Lower lobe of right lung (tissue), 2 donors: ENCODE measurements around the gene LMNTD2. TPM values are rescaled to one million over a fixed set of nuclear protein-coding genes. Genes with fewer than 3 reads are reported as not detected.
A peak's percentile ranks its signal among the peaks of the same experiment; 100 is the strongest.

ENCODE experiments used
- ATAC-seq, 2 donors: fragments of 200-7000 bp; cut with Tn5 transposase; one replicate each; pipeline ENCODE4 v1.9.1; 2020 to 2022; ENCODE audit warnings: mild to moderate bottlenecking in 2 of 2, moderate library complexity in 2 of 2
- DNase-seq: peaks from one replicate; pipeline ENCODE4 v3.0.0-alpha.2; 2020
- H3K27ac ChIP-seq: fragments of 200-600 bp; one replicate; pipeline ENCODE4 v1.8.0; 2022
- H3K27me3 ChIP-seq: fragments of 200-600 bp; one replicate; pipeline ENCODE4 v1.8.0; 2022; ENCODE audit warnings: low read depth
- H3K36me3 ChIP-seq: fragments of 200-600 bp; one replicate; pipeline ENCODE4 v1.8.0; 2022; ENCODE audit warnings: mild to moderate bottlenecking
- H3K4me1 ChIP-seq: fragments of 200-600 bp; one replicate; pipeline ENCODE4 v1.8.0; 2022
- H3K4me3 ChIP-seq: fragments of 200-600 bp; one replicate; pipeline ENCODE4 v1.8.0; 2022; ENCODE audit warnings: mild to moderate bottlenecking
- H3K9me3 ChIP-seq: fragments of 200-600 bp; one replicate; pipeline ENCODE4 v1.8.0; 2022
- intact Hi-C: fragments of 100-400 bp; cut with DNase I; formaldehyde crosslinking; loops from one replicate; pipeline ENCODE4 v1.11.0; 2022
- total RNA-seq: library from RNA; stranded (reverse); fragmentation: NEBNext Ultra II Directional; extraction: Animal tissue kit (Norgen Biotek cat#: 25700); gene quantifications from one replicate; pipeline ENCODE4 v1.2.1, GENCODE V29; 2021
- TF ChIP-seq, protein P1 (sequence below): fragments of 200-600 bp; IDR thresholded peaks from one replicate; pipeline ENCODE4 v1.8.0; 2022; ENCODE audit warnings: antibody characterized with exemption, mild to moderate bottlenecking
- donor health status: DM: no; HTN: yes; CAD: no; lungs with severe emphysema.

Gene LMNTD2
- total RNA-seq, 1 donor from 2014 or later, result 6.0 TPM

DNA sequence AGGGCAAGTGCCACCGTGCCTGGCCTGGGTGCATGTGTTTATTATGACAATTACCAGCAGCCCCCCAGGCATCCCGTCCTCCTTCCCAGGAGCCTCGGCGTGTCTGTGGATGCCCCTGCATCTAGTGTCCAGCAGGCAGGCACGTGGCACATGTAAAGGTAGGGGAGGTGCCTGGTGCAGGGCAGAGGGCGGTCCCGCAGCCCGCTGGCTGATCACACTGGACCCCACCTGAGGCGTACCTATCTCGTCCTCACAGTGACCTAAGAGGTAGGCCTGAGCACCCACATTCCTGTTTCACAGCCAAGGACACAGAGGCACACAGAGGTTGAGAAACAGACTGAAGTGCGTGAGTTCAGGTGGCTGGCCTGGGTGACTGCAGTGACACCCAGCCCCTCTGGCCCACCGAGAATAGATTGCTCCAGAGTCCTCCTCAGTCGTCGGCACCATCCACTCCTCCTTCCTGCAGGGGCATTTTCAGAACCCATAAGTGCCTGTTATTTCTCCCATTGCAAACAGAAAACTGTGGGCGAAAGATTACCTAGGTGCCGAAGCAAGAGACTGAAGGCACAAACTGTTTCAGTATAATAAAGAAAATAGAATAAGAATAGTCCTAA, 12.7 kb upstream of the LMNTD2 start:
- DNase-seq (no peak), ATAC-seq (no peak)
- Histone ChIP-seq H3K27me3 (no peaks in the 10 kb centered on the region), H3K9me3 (no peaks in the 10 kb centered on the region), H3K36me3 (no peaks in the 10 kb centered on the region), H3K4me3 (no peak overlapping the region), H3K4me1 (peaks cover 47% of the 10 kb centered on the region), H3K27ac (no peak overlapping the region)
- TF ChIP-seq, protein P1, sequence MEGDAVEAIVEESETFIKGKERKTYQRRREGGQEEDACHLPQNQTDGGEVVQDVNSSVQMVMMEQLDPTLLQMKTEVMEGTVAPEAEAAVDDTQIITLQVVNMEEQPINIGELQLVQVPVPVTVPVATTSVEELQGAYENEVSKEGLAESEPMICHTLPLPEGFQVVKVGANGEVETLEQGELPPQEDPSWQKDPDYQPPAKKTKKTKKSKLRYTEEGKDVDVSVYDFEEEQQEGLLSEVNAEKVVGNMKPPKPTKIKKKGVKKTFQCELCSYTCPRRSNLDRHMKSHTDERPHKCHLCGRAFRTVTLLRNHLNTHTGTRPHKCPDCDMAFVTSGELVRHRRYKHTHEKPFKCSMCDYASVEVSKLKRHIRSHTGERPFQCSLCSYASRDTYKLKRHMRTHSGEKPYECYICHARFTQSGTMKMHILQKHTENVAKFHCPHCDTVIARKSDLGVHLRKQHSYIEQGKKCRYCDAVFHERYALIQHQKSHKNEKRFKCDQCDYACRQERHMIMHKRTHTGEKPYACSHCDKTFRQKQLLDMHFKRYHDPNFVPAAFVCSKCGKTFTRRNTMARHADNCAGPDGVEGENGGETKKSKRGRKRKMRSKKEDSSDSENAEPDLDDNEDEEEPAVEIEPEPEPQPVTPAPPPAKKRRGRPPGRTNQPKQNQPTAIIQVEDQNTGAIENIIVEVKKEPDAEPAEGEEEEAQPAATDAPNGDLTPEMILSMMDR, result no peak
- intact Hi-C loops, result no loop called here

DNA sequence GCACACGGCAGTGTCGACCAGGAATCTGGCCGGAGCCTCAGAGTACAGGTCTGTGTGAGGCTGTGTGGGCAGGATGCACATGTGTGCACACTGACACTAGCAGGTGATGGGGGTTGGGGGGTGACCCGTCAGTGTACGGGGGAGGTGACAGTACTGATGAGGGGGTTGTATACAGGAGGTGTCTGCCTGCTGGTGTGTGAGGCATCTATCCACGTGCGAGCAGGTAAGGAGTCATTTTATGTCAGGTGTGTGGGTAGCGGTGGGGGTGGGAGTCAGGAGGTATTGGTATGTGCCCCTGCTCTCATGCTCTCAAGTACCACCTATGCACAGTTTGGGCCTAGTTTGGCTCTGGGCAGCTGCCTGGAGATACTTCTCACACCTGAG, 11.3 kb upstream of the LMNTD2 start:
- Histone ChIP-seq H3K4me3 (no peak overlapping the region), H3K27me3 (no peaks in the 10 kb centered on the region), H3K9me3 (no peaks in the 10 kb centered on the region), H3K4me1 (peaks cover 45% of the 10 kb centered on the region), H3K36me3 (no peaks in the 10 kb centered on the region), H3K27ac (no peak overlapping the region)
- TF ChIP-seq, protein P1, result no peak
- ATAC-seq, result no peak
- DNase-seq, result no peak
- intact Hi-C loops, result no loop called here

DNA sequence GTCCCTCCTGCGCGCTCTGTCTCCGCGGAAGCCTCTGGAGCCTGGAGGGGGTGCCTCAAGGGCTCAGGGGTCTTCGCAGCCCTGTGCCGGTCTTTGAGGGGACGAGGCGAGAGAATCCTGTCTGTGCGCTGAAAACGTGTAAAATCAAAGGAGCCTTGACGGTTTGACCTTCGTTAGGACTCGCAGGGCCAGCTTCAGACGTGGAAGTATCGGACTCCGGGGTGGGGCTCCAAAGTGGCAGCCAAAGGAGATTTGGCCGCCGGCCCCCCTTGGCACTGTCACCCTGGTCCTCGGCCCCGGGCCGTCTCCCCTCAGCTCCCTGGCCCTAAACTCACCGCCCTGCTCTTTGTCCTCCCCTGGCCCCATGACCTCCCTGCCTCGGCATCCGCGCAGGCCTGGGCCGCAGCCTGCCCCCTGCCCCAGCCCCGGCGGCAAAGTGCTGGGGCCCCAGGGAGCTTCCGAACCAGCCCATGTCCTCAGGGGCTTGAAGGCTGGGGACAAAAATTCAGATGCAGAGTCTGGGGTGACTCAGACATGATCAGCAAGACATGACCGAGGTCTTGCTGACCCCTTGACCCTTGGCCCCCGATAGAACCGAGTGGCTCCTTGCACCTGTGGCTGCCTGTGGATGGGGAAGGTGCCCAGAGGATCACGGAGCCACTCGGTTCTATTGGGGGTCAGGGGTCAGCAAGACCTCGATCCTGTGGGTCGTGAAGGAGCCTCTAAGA, 8.8 kb upstream of the LMNTD2 start:
- DNase-seq (no peak), ATAC-seq (no peak)
- Histone ChIP-seq H3K4me1 (peaks cover 34% of the 10 kb centered on the region), H3K36me3 (no peaks in the 10 kb centered on the region), H3K27me3 (no peaks in the 10 kb centered on the region), H3K4me3 (peak overlapping the region; percentile 68), H3K9me3 (no peaks in the 10 kb centered on the region), H3K27ac (peak overlapping the region; percentile 88)
- TF ChIP-seq, protein P1, result no peak
- intact Hi-C loops, result no loop called here

DNA sequence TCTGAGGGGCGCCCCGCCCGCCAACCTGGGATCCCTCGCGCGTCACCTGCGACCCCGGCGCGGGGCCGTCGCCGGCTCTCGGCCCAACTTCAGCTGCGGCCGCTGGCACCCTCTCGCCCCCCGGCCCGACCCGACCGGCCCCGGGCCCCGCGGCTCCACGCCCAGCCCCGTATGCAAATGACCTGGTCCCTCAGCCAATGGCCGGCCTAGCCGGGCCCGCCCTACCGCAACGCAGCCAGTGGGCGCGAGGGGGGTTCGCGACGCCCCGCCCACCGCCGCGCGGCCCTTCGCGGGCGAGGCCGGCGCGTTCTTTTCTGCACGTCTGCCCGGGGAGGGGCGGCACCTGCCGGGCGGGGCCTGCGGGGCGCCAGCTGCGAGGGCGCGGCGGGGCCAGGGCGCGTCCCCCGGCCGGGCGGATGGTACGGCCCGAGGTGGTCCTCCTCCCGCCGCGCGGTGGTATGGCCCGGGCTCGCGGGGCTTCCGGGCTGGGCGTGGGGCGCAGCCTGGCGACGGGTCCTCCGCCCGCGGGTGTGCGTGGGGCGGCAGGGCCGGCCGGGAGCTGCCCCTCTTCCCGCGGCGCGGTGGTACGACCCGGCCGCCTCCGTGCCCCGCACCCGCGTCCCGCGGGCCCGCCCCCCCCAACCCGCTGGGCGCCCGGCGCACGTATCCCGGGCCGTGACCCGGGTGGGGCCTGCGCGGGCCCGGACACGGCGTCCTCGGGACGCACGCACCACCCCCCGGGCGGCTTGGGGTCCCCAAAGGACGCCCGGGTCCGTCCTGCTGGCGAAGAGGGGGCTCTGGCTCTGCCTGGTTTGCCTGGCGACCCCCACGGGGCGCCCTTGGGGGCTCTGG, 8.0 kb upstream of the LMNTD2 start:
- H3K4me3 ChIP-seq, result peak overlapping the region; percentile 68
- TF ChIP-seq, protein P1, result no peak
- ATAC-seq (peak; percentile 93 to 94), DNase-seq (peak; percentile 95)
- H3K27me3 ChIP-seq, result no peaks in the 10 kb centered on the region
- no peaks in the 10 kb centered on the region for H3K36me3 ChIP-seq
- peaks cover 36% of the 10 kb centered on the region for H3K4me1 ChIP-seq
- intact Hi-C loops, result no loop called here
- peak overlapping the region; percentile 88 for H3K27ac ChIP-seq
- no peaks in the 10 kb centered on the region for H3K9me3 ChIP-seq

DNA sequence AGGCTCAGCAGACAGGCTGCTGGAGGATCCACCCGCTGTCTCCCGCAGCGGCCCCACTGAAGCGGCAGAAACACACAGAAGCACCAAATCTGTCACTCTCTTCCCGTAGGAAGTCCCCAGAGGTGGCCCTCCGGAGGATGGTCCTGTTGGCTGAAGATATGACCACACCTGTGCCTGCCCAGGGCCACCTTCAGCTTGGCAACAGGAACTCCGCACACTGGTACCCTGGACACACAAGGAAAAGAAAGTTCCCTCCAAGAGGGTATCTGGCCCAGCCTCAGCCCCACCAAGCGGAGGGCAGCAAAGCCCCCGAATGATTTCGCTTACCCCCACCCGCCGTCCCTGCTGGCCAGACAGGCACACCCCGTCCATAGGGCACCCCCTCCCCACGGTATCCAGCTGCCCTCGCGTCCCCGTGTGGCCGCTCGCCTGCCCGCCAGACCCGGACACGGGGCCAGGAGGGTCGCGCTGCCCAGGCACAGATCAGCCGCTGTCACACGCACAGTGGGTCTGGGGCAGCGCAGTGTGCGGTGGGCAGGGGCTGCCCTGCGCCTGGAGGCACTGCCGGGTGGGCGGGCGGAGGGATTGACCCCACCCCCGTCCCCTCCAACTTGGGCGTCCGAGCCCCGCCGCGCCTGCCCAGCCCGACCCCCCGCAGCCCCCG, 7.2 kb upstream of the LMNTD2 start:
- DNase-seq, result no peak

More for the DNA sequence above, 7.2 kb upstream of the LMNTD2 start:
- peaks cover 7% of the 10 kb centered on the region for H3K36me3 ChIP-seq
- no peaks in the 10 kb centered on the region for H3K27me3 ChIP-seq
- H3K27ac ChIP-seq, result peak overlapping the region; percentile 88
- intact Hi-C loops, result no loop called here
- H3K4me1 ChIP-seq, result peaks cover 36% of the 10 kb centered on the region
- H3K4me3 ChIP-seq, result peak overlapping the region; percentile 68
- ATAC-seq, result peak; percentile 2 to 4
- H3K9me3 ChIP-seq, result no peaks in the 10 kb centered on the region
- TF ChIP-seq, protein P1, result no peak
